NAMALWA (cell line): ENCODE measurements around the gene LY9.

ENCODE experiments used
- DNase-seq: peaks from one replicate; pipeline ENCODE4 v3.0.0-alpha.2; 2015; ENCODE audit warnings: low spot score

Gene LY9

DNA sequence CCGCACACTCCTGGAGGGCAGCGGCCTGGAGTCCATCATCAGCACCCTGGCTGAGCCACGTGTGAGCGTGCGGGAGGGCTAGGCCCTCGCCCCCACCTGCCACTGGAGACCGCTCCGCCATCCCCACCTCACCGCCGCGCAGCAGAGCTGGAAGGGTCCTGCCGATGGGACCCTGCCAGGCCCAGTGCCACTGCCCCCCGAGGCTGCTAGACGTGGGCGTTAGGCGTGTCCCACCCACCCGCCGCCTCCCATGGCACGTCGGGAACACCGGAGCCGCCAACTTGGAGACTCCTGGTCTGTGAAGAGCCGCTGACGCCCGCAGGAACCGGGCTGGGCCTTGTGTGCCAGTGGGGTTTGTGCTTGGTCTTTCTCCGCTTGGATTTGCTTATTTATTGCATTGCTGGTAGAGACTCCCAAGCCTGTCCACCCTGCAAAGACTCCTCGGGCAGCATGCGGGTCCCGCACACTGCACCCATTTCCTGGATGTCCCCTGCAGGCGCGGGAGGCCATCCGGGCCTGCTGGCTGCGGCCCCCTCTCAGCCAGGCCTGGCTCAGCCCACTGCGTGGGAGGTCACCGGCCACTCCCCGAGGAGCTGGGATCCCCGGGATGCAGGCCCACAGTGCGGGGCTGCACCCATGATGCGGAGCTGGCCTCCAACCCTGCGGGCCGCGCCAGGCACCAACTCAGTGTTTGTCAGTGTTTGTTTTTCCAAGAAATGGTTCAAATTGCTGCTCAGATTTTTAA is 6.0 kb downstream of the LY9 start:
- DNase-seq, result no peak

DNA sequence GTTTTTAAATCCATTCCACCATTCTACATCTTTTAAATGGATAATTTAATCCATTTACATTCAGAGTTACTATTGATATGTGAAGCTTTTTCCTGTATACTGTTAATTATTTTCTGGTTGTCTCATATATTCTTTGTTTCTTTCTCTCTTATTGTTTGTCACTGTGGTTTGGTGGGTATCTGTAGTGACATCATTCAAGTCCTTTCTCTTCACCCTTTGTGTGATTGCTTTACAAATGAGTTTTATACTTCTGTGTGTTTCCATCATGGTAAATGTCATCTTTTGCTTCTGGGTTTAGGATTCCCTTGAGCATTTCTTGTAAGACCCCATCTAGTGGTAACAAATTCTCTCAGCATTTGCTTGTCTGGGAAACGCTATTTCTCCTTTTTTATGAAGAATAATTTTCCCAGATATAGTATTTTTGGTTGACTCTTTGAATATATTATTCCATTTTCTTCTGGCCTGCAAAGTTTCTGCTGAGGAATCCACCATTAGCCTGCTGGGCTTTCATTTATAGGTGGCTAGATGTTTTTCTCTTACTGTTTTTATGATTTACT is 10.2 kb downstream of the LY9 start:
- DNase-seq, result no peak

DNA sequence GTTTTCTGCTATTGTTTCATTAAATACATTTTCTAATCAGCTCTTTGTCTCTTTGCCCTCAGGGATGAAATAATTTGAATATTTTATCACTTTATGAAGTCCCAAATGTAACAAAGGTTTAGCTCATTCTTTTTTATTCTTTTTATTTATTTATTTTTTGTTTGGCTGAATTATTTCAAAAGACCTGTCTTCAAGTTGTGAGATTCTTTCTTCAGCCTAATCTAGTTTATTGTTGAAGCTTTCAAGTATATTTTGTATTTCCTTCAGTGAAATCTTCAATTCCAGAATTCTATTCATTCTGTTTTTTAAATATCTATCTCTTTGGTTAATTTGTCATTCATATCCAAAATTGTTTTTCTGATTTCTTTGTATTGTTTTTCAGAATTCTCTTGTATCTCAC is 10.8 kb downstream of the LY9 start:
- DNase-seq, result no peak

DNA sequence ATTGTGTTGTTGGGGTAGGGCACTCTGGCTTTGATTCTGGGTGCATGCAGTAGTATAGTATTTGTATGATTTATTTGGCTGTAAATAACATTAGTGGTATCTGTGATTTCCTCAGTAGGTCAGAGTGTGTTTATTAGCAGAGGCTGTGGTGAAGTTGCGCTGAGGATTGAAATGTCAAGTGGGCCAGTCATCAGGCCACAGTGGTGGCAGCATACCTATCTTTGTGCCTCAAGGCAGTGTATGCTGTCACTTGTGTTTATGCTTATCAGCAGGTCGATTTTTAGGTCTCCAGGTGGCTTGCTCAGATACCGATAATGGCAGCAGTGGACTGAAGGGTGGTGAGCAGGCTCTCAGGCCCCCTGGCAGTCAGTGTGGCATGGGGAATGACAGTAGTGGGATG is 11.3 kb downstream of the LY9 start:
- DNase-seq, result no peak

DNA sequence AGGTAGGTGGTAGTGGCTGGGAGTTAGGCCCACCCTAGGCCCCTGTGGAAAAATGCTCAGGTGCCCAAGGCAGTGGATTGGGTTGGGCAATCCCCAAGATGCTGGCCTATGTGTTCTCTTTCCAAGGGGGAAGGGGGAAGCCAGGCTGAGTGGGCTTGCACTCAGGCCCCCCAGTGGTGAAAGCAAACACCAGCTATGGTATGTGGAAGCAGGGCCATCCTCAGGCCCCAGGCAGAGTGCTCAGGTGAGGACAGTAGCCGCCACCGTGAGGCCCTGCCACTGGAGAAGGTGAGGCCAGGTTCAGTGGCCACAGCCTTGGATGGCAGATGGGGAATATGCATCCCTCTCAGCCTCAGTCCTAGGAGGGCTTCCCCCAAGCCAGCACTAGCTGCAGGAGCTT is 11.8 kb downstream of the LY9 start:
- no peak for DNase-seq

DNA sequence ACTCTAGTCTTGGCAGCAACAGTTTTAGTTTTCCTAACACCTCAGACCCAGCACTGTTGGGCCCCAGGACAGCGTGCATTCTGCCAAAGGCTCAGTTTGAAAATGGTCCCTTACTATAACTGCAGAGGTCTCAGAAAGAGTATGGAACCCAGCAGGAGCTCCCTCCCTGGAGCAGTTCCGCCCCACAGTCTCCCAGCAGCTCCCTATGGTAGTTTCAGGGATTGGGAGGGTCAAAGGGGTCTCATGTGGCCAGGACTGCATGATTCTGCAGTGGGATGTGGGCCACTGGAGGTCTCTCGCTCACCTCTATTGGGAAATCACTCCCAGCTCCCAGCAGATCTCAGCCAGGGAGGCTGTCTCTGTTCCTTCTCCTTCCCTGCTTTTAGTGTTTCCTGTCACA is 12.3 kb downstream of the LY9 start:
- no peak for DNase-seq

DNA sequence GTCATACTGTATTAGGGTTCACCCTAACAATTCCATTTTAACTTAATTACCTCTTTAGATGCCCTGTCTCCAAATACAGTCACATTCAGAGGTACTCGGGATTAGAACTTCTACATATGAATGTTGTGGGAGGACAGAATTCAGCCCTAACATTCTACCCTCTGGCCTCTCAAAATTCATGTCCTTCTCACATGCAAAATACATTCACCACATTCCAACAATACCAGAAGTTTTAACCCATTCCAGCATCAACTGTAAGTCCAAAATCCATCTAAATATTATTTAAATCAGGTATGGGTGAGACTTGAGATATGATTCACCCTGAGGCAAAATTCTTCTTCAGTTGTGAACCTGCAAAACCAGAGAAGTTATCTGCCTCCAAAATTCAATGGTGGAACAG is 14.5 kb downstream of the LY9 start:
- no peak for DNase-seq

DNA sequence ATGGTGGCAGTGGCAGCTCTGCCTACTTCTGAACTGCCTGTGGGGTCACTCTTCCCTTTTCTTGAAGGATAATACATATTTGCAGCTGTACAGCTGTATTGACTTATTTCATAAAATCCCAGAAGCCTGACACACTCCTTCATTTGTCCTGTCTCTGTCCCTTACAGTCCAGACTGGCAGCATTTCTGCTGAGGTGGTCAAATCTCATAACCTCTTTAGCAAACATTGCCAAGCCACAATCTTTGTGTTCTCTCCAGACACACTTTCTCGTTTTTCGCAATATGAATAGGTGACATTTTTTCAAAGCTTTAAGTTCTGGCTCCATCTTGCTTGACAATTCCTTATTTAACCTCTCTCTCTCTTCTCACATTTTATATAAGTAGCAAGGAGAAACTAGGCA is 15.2 kb downstream of the LY9 start:
- DNase-seq, result no peak

DNA sequence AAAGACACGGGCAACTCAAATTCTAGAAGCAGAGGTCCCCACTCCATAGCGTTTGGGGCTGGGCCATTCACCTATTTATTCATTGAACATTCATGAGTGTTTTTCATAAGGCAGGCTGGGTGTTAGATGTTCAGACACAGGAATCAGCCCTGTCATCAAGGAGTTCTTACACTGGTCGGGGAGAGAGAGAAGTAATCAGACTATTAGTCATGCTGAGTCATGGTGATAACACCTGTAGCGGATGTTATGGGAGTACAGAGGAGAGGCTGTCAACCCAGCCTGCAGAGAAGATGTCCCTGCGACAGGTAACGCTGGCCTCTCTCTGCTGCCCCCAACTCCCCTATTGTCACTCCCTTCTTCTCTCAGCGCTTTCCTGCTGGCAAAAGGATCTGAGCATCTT is 17.2 kb downstream of the LY9 start:
- no peak for DNase-seq

DNA sequence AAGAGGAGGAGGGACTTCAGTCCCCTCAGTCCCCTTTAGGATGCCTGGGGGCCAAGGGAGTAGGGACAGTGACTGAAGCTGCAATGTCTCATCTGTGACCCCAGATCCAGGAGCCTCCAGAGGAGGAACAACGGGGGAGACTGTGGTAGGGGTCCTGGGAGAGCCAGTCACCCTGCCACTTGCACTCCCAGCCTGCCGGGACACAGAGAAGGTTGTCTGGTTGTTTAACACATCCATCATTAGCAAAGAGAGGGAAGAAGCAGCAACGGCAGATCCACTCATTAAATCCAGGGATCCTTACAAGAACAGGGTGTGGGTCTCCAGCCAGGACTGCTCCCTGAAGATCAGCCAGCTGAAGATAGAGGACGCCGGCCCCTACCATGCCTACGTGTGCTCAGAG is 18.3 kb downstream of the LY9 start:
- DNase-seq, result no peak

DNA sequence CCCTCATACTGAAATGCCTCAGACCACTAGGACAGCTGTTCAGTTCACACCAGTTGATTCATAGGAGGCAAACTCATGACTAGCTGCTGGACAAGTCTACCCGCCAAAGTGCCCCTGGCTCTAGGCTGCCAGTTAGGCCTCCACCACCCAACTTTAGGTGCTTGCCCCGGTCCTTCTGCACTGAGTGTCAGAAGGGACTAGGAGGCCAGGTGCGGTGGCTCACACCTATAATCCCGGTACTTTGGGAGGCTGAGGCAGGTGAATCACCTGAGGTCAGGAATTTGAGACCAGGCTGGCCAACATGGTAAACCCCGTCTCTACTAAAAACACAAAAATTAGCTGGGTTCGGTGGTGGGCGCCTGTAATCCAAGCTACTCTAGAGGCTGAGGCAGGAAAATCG is 18.9 kb downstream of the LY9 start:
- DNase-seq, result no peak

DNA sequence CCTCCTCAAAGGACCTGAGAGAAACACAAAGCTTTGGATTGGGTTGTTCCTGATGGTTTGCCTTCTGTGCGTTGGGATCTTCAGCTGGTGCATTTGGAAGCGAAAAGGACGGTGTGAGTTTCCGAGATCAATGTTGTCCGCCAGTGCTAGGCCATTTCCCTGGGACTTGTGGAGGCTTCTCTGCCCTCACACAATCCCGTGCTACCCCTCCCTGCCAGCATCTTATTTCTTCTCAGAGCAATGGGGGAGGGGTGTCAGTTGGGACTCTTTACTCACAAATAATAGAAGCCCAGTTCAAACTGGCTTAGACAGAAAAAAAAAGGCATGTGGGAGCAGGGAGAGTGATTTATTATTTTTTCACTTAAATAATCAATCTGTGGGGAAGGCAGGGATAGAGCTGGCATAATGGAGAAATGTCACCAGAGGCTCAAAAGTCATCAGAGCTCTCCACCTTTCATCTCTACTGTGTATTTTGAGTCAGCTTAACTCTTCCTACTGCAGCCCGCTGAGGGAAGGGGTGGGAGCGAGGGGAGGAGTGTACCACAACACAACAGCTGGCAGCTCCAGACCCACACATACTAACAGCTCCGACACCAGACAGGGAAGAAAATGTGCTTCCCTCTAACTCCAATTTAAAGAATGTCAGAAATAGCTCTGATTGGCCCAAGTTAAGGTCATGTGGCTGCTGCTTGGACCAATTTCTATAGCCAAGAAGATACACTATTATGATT is 22.4 kb downstream of the LY9 start:
- DNase-seq, result no peak

DNA sequence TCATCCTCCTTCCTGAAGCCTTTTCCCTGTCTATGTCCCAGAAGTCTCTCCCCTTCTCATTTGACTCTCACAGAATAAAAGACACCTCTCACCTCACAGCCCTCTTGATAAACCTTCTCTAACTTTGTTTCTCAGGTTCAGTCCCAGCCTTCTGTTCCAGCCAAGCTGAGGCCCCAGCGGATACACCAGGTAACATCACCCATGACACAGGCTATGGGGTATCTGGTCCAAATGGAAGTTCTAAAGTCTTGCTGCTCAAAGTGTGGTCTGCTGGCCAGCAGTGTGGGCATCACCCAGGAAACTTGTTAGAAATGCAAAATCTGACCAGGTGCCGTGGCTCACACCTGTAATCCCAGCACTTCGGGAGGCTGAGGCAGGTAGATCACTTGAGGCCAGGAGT is 23.2 kb downstream of the LY9 start:
- DNase-seq, result no peak

DNA sequence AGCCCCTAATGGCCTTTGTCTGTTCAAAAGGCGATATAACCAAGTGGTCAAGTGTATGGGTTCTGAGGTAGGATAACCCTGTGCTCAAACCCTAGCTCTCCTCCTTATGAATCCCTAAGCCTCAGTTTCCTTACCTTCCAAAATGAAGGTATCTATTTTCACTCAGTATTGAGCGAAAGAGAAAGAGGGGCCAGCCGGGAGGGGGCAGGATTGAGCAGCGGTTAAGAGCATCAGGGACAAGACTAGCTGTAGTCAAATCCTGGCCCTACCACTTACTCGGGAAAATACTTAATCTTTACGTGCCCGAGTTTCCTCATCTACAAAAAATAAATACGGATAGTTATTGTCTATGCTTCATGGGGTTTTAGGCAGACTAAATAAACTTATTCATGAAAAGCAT is 25.7 kb downstream of the LY9 start:
- no peak for DNase-seq

DNA sequence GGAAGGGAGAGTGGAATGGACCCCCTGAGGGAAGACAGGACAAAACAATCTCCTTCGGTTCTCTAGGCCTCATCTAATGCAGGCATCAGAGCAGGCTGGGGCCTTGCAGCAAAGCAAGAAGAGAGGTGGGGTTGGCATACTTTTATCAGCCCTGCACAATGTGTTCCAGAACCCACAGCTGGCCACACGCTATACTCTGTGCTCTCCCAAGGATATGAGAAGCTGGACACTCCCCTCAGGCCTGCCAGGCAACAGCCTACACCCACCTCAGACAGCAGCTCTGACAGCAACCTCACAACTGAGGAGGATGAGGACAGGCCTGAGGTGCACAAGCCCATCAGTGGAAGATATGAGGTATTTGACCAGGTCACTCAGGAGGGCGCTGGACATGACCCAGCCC is 27.3 kb downstream of the LY9 start:
- no peak for DNase-seq

DNA sequence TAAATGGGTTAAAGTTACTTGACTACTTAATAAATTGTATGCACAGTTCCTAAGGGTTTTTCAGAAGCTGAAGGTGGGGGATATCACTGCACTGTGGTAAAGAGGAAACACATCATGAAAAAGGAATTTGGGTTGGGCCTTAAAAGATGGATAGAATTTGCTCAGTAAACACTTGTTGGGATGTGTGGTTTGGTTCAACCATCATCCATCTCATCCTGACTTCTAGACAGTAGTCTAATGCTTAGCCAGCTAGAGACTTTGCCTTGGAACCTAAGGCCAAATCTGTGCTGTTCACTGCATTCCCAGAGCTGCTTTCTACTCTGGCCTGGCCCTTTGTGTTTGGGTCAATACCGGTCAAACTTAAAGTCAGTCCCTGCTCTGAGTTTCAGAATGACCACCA is 30.6 kb downstream of the LY9 start:
- no peak for DNase-seq

DNA sequence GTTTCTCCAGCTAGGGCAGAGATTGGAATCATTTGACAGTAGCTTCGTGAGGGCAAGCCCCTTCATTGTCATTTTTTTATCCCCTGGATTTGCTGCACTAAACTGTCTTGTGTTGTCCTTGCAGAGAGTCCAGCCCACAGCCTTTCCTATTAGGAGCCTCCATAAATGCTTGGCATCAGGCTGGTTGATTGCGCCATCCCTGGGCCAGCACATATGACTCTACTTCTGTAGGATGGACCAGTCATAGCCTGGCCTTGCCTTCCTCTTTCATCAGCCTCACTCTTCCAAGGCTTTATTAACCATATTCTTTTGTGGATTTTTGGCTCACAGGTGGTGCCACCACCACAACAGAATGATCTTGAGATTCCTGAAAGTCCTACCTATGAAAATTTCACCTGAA is 31.4 kb downstream of the LY9 start:
- no peak for DNase-seq

DNA sequence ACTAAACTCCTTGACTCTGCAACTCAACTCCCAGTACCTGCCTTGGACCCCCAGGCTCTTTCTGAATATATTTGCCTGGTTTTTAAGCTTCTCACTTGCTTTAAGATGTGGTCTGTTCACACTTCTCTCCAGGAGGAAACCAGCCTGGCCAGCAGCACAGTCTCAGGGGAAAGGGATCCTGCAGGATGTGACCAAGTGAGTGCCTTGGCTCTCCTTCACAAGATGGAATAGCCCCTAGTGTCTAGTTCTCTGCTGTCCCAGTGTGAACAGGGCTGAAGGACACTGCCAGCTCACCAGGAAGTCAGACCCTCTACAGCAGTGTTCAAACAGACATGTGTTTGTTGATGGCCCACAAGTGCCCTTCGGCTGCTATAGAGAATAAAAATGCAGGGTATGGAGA is 33.8 kb downstream of the LY9 start:
- DNase-seq, result no peak

DNA sequence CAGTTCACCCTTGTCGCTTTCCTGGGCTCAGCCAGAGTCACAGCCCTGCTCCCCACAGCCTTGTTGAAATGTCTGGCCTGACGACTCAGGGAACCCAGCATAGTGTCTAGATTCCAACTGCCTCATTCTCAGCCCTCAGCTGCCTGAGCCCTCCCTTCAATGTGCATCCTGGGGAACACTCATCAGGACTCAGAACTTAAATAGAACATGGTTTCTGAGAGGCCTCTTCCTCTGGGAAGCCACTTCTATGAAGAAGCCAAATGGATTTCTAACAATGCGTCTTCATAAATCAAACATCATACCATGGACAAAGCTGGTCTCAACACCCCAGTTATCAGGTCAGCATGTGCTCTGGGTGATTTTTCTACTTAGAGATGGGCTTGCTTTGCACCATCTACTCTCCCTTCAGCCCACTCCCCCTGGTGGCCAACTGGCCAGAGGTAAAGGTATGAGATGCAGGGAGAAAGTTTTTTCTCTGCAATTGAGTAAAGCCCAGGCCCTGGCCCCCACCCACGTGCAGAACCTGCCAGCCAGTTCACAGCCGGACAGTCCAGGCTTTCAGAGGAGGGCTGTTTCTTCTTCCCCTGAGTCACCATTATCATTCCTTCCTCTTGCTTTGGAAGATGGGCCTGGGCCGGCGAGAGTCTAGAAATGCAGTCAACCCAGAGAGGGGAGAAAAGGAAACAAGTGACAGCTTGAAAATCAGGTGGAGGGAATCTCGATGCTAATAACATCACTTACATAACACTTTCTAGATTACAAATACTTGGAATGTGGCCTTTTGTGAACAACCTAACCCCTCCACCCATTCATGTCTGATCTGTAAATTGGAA is 34.6 kb downstream of the LY9 start:
- DNase-seq, result peak; percentile 93

DNA sequence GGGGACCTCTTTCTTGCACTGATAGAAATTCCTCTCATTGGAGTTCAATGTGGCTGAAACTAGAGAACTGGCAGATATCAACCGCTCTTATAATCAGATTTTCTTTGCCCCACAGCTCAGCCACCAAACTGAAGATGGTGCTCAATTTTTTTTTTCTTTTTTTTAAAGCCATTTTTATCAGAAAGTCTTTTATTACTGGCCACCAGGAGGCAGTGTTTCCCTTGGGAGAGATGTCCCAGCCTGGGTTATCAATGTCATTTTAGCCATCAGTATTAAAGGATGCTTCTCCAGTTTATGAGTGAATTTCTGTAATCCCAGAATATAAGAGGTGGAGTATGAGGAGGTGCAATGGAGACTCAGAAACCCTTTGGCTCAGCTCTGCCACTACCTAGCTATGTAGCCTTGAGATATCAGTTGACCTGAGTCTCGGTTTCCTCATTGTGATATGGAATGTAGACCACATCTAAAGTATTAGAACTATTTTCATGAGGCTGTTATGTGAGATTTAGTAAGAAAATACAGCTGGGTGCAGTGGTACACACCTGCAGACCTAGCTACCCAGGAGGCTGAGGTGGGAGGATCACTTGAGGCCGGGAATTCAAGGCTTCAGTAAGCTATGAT is 39.1 kb downstream of the LY9 start:
- DNase-seq, result peak; percentile 84

DNA sequence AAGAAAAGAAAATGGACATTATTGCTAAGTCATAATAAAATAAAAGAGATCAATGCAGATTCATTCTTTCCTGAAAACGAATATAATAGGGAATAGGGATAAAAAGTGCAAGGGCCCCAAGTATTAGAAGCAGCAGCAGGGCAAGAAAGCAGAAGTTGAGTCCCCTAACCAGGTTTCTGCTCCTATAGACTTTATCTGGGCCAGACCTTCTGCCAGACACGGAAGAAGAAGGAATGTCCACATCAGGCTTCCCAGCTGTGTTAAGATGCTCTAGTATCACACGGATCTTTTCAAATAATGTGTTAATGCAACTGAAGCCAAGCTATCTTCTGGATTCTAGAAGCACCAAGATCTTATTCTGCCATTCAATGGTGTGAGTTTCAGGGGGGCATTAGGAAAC is 39.8 kb downstream of the LY9 start:
- DNase-seq, result no peak

DNA sequence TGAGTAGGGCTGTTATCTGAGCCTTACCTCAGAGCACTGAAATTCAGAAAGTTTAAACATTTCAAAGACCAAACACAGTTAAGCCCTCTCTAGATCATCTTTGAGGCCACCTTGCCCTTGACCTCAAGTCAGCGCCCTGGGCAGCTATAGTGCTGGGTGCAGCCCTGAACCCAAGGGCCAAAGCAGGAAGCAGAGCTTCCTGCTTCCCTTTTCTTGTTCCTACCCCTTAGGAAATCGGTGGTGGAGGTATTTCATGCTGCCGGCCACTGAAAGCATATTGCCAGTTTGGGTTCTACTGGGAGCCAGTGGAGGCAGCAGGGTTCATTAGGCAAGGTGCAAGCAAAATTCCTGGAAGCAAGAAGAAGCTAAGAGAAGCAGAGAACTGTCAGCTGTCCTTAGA is 40.6 kb downstream of the LY9 start:
- DNase-seq, result no peak
